DMS53 treated with DMSO at 0.1 percent for 48 hours (cell line): Measurements from ENCODE around the gene CDCA3.

Source experiments
- DNase-seq: peaks from one replicate; lab custom pipeline; 2025; ENCODE audit not compliant: unreplicated experiment; lab: John Stamatoyannopoulos, UW

The CDCA3 gene

GRCh38 chr12:6821591-6822425 lies 29.3 kb downstream of the CDCA3 start, which contains the start of gene GPR162:
TSS of gene GPR162 (plus strand) at chr12:6821821. CDS start at chr12:6823899, 2,078 bp downstream.
- peak; percentile 66 for DNase-seq

DNA sequence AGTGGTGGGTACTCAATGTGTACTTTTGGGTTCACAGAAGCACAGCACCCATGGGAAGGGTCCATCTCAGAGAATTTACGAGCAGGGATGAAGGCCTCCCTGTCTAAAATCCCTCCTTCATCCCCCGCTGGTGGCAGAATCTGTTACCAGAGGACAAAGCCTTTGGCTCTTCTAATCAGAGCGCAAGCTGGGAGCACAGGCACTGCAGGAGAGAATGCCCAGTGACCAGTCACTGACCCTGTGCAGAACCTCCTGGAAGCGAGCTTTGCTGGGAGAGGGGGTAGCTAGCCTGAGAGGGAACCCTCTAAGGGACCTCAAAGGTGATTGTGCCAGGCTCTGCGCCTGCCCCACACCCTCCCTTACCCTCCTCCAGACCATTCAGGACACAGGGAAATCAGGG lies 30.9 kb downstream of the CDCA3 start:
- DNase-seq: no peak

- no peak for DNase-seq
Observed at GRCh38 chr12:6819106-6820030, 31.7 kb downstream of the CDCA3 start.

DNA sequence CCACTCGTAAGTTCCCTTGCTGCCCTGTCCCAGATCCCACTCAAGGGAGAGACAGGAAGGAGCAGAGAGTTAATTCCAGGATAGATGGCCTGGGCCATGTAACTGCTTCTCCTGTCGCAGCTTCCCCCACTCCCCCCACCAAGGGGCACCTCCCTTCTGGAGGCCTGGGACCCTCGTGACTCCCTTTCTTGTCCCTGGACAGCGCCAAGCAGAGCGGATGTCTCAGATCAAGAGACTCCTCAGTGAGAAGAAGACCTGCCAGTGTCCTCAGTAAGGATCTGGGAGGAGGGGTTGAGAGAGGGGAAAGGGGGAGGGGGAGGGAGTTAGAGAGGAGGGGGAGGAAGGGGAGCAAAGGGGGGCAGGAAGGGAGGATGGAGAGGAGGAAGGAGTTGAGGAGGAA lies 32.4 kb downstream of the CDCA3 start:
- no peak for DNase-seq

DNA sequence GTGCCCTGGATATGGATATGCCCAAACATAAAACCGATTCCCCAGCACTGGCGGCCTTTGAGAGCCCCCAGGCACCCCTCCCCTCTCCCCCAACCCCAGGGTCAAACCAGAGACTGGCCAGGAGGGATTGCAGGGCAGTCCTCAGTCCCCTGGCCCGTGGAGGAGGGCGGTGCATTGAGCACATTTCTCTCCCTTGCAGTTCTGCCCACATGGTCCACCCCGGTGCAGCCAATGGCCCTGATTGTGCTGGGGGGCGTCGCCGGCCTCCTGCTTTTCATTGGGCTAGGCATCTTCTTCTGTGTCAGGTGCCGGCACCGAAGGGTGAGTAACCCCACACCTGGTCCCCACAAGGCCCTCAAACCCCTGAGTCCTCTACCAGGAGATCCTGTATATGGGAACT lies 32.9 kb downstream of the CDCA3 start:
- no peak for DNase-seq

- DNase-seq: no peak
Observed at GRCh38 chr12:6817662-6818157, 33.4 kb downstream of the CDCA3 start.

GRCh38 chr12:6817098-6817497 lies 34.0 kb downstream of the CDCA3 start:
- no peak for DNase-seq

DNA sequence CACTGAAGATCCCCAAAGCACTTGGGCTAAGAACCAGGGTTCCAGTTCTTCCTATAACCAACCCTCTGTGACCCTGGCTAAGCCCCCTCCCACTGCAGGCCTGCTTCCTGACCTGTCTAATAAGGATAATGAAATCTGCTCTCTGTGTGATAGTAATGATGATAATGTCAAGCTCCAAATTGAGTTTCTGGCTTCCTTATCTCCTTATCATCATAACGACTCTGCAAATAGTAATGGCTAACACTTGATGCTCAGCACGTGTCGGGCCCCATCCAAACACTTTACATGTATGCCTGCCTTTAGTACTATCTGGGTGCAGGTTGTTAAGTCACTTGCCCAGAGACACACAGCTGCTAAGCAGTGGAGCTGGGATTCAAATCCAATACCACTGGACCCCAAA lies 34.5 kb downstream of the CDCA3 start:
- no peak for DNase-seq

DNA sequence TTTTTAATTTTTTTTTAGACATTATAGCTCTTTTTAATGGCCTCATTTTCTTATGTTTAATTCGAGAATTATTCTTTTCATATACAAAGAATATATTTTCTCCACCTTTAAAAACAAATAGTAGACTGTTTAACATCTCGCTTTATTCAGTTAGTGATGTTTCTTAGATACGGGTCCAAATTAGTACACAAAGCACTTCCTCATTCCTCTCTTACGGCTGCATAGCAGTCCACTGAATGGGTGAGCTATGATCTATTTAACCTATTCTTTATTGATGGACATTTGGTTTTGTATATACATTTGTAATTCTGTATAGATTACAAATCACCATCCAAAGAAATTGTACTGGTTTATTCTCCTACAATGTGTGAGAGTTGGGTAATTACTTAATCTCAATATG lies 37.7 kb downstream of the CDCA3 start:
- no peak for DNase-seq

DNA sequence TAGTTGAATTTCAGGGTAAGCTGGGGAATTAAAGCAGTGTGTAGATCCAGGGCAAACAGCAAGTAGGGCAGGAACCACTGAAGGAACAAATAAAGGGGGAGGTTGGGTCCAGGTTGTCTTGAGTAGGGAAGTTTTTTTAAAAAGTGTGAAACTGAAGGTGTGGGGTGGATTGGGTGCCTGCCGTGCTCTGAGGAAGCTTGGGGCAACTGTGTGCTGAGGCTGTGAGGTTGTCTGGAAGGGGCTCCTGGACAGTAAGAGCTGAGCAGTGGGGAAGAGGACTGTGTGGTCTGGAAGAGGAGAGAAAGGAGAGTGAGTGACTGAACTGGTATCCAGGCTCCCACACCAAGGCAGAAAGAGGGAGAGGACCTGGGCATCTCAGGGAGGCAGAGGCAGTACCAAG lies 40.3 kb downstream of the CDCA3 start:
- no peak for DNase-seq

GRCh38 chr12:6809056-6809455 lies 42.0 kb downstream of the CDCA3 start:
- no peak for DNase-seq

- DNase-seq: no peak
Observed at GRCh38 chr12:6807170-6807569, 43.9 kb downstream of the CDCA3 start.

DNA sequence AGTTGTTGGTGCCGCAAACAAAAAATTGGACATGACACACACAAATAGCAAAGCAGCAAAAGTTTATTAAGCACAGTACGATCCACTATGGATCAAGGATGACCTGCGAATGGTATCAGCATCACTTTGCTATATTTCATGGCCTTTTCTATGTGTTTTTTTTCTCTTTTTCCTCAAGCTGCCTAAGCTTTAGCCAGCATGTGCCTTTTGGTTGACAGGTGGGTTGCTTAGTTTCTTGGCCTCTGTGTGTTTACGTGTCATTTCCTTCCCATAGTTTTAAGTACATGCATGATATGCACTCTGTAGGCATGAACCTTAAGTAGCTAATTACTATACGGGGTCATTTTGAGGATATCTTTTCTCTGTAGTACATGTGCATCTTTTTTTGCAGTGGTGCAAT lies 51.9 kb downstream of the CDCA3 start:
- DNase-seq: no peak
